H1 (cell line): Measurements from ENCODE around the gene MIOX. TPM values are rescaled to one million over a fixed set of nuclear protein-coding genes. Genes with fewer than 3 reads are reported as not detected.

ENCODE experiments used
- EP300 ChIP-seq, 2 experiments: IDR thresholded peaks; 1 replicate in 1 of 2; 2 replicates in 1 of 2; pipeline ENCODE4 v1.6.1; 2011 to 2012; ENCODE audit warnings: low read depth in 2 of 2, low read length in 2 of 2, mild to moderate bottlenecking in 2 of 2, borderline replicate concordance in 1 of 2, inconsistent platforms in 1 of 2, moderate library complexity in 1 of 2
- HDAC6 ChIP-seq: IDR thresholded peaks from one replicate; pipeline ENCODE4 v1.7.1; 2012; ENCODE audit warnings: low read depth, mild to moderate bottlenecking, inconsistent platforms, low read length, moderate library complexity
- KDM1A ChIP-seq: fragments of 200-600, 300-600 bp; sonication (generic); IDR thresholded peaks from 2 replicates; pipeline ENCODE4 v1.7.1; 2016; ENCODE audit warnings: mild to moderate bottlenecking, low read length, borderline replicate concordance
- PHF8 ChIP-seq: fragments of 200-600 bp; sonication (generic); conservative IDR thresholded peaks from 2 replicates; pipeline ENCODE4 v1.7.1; 2012; ENCODE audit warnings: low read depth, mild to moderate bottlenecking, inconsistent platforms, low read length, moderate library complexity
- SIRT6 ChIP-seq: IDR thresholded peaks from one replicate; pipeline ENCODE4 v1.7.1; 2012; ENCODE audit warnings: low read length, inconsistent platforms
- YY1 ChIP-seq: IDR thresholded peaks from 2 replicates; pipeline ENCODE4 v1.6.1; 2011; ENCODE audit warnings: low read depth, mild to moderate bottlenecking, low read length
- polyA plus RNA-seq, 7 experiments: library from polyadenylated mRNA; depleted of rRNA in 3 of 7; stranded (reverse) in 5 of 7; unstranded in 2 of 7; fragments of >200 nt in 5 of 7; fragments of 200-250 nt in 2 of 7; gene quantifications; 1 replicate in 5 of 7; 2 replicates in 1 of 7; 4 replicates in 1 of 7; pipeline versions ENCODE4 v1.2.1 to v1.2.3, GENCODE V29; 2011 to 2013; ENCODE audit warnings: missing spikeins in 2 of 7, mixed read lengths in 2 of 7
- total RNA-seq: library from RNA; stranded (reverse); fragmentation: NEBNext Ultra II Directional; extraction: Animal tissue kit (Norgen Biotek cat#: 25700); gene quantifications from 2 replicates; pipeline ENCODE4 v1.2.1, GENCODE V29; 2021
- TF ChIP-seq, protein P1 (sequence below): IDR thresholded peaks from 2 replicates; pipeline ENCODE4 v1.6.1; 2012; ENCODE audit warnings: low read length, inconsistent platforms
- TF ChIP-seq, protein P2 (sequence below): fragments of 300-600 bp; sonication (generic); IDR thresholded peaks from 2 replicates; pipeline ENCODE4 v1.7.1; 2012; ENCODE audit warnings: low read length, moderate library complexity, mild to moderate bottlenecking, inconsistent platforms; ENCODE audit not compliant: insufficient replicate concordance

Gene MIOX
- total and polyA plus RNA-seq, 2 of the 8 experiments (the other 6 are each of a cell fraction or from before 2014, with no cell fraction given) = 0.30 to 0.32 TPM

DNA sequence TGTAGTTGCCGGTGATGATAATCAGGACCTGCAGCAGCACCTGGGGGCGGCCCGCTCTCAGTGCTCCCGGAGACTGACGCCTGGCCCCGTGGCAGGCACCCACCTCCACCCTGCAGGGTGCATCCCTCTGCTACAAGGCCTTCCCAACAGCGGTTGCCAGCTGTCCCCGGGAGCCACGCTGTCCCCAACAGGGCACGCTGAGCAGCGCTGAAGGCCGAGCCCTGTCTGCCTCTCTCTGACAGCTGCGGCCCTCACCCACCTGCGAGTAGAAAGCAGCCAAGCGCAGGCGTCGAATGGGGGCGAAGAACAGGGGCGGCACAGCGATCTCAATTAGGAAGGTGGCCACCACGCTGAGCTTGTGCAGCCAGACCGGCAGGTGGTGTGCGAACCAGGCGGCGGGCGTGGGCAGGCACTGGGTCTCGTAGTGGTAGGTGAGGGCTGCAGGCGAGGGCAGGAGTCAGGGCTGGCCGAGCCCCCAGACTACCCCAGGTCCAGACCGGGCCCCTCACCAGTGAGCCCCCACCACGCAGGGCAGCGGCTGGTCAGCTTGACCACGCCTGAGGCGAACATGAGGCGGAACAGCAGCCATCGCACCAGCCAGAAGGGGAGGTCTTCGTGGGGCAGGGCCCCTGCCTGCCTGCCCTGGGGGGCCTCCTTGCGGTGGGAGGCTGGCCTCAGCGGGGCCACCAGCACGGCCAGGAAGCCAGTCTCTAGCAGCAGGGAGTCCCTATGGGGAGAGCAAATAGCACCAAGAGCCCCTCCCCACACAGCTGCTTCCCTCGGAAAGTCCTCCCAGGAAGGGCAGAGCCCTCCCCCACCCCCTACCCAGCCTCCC, 19.3 kb downstream of the MIOX start (continued):
- TF ChIP-seq, protein P1, sequence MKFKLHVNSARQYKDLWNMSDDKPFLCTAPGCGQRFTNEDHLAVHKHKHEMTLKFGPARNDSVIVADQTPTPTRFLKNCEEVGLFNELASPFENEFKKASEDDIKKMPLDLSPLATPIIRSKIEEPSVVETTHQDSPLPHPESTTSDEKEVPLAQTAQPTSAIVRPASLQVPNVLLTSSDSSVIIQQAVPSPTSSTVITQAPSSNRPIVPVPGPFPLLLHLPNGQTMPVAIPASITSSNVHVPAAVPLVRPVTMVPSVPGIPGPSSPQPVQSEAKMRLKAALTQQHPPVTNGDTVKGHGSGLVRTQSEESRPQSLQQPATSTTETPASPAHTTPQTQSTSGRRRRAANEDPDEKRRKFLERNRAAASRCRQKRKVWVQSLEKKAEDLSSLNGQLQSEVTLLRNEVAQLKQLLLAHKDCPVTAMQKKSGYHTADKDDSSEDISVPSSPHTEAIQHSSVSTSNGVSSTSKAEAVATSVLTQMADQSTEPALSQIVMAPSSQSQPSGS = no peak
- TF ChIP-seq YY1 (no peak), PHF8 (no peak), SIRT6 (no peak), HDAC6 (no peak), EP300 (IDR thresholded peaks at IDR 0.05; ENCODE audit: borderline replicate concordance in 1 of 2, low read depth in 2 of 2, low read length in 2 of 2) (no peak), KDM1A (no peak)
- TF ChIP-seq, protein P2, sequence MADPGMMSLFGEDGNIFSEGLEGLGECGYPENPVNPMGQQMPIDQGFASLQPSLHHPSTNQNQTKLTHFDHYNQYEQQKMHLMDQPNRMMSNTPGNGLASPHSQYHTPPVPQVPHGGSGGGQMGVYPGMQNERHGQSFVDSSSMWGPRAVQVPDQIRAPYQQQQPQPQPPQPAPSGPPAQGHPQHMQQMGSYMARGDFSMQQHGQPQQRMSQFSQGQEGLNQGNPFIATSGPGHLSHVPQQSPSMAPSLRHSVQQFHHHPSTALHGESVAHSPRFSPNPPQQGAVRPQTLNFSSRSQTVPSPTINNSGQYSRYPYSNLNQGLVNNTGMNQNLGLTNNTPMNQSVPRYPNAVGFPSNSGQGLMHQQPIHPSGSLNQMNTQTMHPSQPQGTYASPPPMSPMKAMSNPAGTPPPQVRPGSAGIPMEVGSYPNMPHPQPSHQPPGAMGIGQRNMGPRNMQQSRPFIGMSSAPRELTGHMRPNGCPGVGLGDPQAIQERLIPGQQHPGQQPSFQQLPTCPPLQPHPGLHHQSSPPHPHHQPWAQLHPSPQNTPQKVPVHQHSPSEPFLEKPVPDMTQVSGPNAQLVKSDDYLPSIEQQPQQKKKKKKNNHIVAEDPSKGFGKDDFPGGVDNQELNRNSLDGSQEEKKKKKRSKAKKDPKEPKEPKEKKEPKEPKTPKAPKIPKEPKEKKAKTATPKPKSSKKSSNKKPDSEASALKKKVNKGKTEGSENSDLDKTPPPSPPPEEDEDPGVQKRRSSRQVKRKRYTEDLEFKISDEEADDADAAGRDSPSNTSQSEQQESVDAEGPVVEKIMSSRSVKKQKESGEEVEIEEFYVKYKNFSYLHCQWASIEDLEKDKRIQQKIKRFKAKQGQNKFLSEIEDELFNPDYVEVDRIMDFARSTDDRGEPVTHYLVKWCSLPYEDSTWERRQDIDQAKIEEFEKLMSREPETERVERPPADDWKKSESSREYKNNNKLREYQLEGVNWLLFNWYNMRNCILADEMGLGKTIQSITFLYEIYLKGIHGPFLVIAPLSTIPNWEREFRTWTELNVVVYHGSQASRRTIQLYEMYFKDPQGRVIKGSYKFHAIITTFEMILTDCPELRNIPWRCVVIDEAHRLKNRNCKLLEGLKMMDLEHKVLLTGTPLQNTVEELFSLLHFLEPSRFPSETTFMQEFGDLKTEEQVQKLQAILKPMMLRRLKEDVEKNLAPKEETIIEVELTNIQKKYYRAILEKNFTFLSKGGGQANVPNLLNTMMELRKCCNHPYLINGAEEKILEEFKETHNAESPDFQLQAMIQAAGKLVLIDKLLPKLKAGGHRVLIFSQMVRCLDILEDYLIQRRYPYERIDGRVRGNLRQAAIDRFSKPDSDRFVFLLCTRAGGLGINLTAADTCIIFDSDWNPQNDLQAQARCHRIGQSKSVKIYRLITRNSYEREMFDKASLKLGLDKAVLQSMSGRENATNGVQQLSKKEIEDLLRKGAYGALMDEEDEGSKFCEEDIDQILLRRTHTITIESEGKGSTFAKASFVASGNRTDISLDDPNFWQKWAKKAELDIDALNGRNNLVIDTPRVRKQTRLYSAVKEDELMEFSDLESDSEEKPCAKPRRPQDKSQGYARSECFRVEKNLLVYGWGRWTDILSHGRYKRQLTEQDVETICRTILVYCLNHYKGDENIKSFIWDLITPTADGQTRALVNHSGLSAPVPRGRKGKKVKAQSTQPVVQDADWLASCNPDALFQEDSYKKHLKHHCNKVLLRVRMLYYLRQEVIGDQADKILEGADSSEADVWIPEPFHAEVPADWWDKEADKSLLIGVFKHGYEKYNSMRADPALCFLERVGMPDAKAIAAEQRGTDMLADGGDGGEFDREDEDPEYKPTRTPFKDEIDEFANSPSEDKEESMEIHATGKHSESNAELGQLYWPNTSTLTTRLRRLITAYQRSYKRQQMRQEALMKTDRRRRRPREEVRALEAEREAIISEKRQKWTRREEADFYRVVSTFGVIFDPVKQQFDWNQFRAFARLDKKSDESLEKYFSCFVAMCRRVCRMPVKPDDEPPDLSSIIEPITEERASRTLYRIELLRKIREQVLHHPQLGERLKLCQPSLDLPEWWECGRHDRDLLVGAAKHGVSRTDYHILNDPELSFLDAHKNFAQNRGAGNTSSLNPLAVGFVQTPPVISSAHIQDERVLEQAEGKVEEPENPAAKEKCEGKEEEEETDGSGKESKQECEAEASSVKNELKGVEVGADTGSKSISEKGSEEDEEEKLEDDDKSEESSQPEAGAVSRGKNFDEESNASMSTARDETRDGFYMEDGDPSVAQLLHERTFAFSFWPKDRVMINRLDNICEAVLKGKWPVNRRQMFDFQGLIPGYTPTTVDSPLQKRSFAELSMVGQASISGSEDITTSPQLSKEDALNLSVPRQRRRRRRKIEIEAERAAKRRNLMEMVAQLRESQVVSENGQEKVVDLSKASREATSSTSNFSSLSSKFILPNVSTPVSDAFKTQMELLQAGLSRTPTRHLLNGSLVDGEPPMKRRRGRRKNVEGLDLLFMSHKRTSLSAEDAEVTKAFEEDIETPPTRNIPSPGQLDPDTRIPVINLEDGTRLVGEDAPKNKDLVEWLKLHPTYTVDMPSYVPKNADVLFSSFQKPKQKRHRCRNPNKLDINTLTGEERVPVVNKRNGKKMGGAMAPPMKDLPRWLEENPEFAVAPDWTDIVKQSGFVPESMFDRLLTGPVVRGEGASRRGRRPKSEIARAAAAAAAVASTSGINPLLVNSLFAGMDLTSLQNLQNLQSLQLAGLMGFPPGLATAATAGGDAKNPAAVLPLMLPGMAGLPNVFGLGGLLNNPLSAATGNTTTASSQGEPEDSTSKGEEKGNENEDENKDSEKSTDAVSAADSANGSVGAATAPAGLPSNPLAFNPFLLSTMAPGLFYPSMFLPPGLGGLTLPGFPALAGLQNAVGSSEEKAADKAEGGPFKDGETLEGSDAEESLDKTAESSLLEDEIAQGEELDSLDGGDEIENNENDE = no peak
